DMS 273 treated with DMSO at 0.1 percent for 48 hours (cell line): ENCODE results near the gene SHOC1.
"Not testable (repeated sequence)": the region's sequence is repeated elsewhere in the genome, so short reads cannot be mapped to it uniquely, and the experiment has no call there.

Source experiments
- DNase-seq: peaks from one replicate; lab custom pipeline; 2025; lab: John Stamatoyannopoulos, UW

Gene SHOC1

DNA sequence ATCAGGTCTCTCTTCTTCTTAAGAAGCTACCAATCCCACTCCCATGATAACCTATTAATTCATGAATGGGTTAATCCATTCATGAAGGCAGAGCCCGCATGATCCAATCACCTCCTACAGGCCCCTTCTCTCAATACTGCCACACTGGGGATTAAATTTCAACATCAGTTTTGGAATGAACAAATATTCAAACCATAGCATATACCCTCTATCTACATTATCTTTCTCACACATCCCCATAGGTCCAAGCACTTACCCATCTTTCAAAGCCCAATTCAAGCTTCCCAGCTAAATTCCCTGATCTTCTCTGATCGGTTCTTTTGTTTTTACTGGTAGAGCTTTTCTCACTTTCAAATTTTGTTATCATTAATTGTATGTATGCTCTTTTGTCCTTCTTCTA, 10.5 kb upstream of the SHOC1 start:
- DNase-seq: no peak

GRCh38 chr9:111804636-111805035, 9.9 kb upstream of the SHOC1 start:
- DNase-seq: no peak

DNA sequence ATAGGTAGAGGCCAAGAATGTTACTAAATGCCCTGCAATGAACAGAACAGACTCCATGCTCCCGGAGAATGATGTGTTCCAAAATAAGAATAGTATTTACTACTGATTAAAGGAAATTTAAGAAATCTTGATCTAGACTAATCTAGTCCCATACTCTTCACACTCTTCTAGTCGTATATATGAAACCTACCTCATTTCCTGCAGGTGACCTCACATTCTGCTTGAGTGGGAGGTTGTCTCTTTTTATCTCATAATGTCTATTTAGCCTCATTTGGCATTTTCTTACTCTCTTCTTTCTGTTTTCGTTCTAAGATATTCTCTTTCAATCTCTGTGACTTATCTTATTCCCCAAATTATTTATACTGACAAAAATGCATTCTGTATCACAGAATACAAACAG, 9.2 kb upstream of the SHOC1 start:
- DNase-seq: no peak

DNA sequence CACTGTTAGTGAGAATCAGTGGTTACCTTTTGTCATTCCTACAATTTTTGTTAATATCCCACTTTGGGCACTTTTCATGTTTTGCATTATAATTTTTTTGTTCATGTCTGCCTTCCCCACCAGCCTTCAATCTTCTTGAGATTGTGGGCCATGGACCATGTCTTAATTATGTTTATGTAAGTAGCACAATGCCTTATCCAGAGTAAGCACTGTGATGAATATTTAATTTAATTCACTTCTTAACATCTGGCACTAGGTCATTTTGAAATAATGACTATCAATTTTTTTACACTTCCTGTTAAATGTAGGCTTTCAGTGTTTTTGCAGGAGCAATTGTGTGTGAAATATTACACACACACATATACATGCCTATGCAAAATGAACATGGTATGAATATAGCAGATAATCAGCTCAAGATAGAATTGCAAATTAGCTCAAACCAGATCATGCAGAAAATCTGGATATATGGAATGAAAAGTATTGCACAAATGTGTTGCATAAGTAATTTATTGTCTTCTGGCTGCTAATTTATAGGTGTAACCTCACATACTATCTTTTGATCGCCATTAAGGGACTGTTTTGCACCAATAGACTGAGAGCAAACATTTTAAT, 5.3 kb upstream of the SHOC1 start:
- DNase-seq: no peak

DNA sequence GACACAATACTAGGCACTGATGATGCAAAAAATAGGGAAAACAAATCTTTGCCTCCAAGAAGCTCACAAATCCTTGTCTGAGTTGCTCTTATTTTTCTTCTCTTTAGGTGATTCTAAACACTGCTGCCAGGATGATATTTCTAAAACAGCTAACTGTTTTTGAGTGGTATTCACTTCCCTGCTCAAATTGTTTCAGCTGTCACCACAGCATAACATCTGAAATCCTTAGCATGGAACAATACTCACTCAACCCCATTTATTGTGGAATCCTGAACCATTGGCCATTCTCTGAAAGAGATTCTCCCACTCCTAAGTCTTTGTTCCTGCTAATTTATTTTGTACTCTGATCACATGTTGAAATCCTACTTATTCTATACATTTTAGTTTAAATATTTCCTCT, 4.8 kb upstream of the SHOC1 start:
- no peak for DNase-seq

DNA sequence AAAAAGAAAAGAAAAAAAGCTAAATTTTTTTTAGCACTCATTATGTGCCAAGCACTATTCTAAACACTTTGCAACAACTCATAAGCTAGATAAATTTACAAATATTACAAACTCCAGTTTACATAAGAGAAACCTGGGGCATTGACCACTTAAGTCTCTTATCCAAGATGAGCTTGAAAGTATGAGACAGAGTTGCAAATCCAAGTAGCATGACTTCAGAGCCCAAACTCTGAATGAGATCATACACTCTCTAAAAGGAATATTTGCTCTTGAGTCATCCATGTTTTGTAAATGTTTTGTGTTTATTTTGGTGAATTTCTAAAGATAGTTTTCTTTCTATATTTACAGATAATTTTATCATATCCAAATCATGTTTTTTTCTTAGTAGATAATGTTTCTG, 4.0 kb upstream of the SHOC1 start:
- no peak for DNase-seq

- no peak for DNase-seq
Measured at GRCh38 chr9:111795557-111795839, 761 bp upstream of the SHOC1 start.

DNA sequence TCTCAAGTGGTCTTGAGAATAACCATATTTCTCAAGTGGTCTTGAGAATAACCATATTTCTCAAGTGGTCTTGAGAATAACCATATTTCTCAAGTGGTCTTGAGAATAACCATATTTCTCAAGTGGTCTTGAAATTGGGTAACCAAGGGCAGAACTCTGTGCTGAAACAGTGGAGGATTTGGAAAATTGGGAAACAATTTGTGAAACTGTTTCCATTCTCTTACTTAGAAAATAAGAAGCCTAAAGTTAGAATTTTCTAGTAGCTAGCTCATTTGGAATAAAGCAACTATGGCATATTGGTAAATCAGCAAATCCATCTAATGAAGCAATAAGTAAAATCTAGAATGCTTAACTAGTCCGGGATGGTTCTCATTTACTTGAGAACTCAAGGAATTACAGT, 2.9 kb downstream of the SHOC1 start:
- DNase-seq: not testable (repeated sequence)

GRCh38 chr9:111789881-111790280, 4.9 kb downstream of the SHOC1 start:
- no peak for DNase-seq

DNA sequence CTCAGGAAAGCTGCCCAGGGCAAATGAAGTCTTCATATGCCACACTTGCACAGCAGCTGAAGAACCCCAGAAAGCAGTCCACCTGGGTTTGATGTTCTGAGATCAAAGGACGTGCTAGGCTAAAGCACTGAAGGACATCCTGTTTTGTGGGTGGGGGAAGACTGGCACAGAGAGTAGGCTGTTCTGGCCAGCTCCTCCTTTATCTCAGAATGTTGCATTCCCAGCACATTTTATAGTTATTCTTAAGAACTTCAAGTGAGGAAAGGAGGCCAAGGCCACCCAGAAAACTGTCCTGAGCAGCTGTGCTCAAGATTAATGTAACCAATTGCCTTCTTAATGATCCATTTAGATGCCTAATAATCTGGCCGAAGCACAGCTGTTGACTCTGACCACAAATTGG, 10.9 kb downstream of the SHOC1 start:
- DNase-seq: no peak

- DNase-seq: no peak
Measured at GRCh38 chr9:111783424-111783823, 11.3 kb downstream of the SHOC1 start.

DNA sequence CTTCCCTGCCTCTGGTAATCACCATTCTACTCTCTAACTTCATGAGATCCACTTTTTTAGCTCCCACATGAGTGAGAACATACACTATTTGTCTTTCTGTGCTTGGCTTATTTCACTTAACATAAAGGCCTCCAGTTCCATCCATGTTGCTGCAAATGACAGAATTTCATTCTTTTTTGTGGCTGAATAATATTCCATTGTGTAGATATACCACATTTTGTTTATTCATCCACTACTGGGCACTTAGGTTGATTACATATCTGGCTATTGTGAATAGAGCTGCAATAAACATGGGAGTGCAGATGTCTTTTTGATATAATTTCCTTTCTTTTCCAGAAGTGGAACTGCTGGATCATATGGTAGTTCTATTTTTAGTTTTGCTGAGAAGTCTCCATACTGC, 28.7 kb downstream of the SHOC1 start:
- DNase-seq: no peak

GRCh38 chr9:111762556-111762955, 32.2 kb downstream of the SHOC1 start:
- no peak for DNase-seq

DNA sequence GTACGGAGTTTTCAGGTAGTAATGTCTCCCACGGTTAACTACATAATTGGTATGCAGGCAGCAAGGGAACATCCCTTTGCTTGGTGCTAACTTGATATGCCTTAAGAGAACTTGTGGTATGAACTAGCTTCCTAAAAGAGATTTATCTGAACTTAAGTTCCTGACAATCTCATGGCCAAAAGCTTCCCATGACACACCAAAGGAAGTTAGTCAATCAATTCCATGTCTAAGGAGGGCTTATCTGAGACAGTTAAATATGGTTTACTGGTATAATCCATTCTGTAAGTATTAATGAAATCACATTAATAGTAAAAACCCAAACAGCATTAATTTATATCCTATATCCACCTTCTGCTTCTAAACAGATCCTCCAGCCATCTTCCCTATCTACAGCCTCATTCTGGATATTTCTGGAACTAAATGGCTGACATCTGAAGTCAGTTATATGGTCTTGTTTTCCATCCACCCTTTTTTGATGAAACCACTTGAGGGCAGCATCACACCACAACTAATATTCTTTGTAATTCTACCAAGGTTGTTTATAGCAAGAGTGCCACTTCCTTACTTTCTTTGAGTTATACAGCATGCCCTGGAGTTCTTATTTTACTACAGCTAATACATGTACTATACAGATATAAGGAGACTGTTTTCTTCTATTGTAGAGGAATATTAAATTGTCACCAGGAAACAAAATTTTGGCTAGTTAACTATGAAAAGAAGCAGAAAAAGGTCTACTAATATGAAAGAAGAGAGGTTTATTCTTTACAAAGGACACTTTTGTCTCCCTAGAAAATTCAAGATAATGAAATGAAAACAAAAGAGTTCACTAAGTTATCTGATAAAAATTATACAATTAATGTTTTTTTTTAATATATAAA, 34.7 kb downstream of the SHOC1 start:
- peak; percentile 59 for DNase-seq

GRCh38 chr9:111754800-111755199, 39.9 kb downstream of the SHOC1 start:
- no peak for DNase-seq

- no peak for DNase-seq
Measured at GRCh38 chr9:111752455-111752854, 42.3 kb downstream of the SHOC1 start.
